Right ventricle myocardium superior (tissue), 1 donor: ENCODE data around the gene RAD54L. TPM values are rescaled to one million over a fixed set of nuclear protein-coding genes. Genes with fewer than 3 reads are reported as not detected.

Experiments used
- ATAC-seq: fragments of 200-7000 bp; cut with Tn5 transposase; one replicate; pipeline ENCODE4 v1.9.1; 2020; ENCODE audit warnings: mild to moderate bottlenecking; ENCODE audit not compliant: poor library complexity
- DNase-seq: peaks from one replicate; pipeline ENCODE4 v3.0.0-alpha.2; 2020
- intact Hi-C: fragments of 100-400 bp; cut with DNase I; formaldehyde crosslinking; loops from one replicate; pipeline ENCODE4 v1.11.2; 2022
- total RNA-seq: library from RNA; stranded (reverse); fragmentation: NEBNext Ultra II Directional; extraction: Animal tissue kit (Norgen Biotek cat#: 25700); gene quantifications from one replicate; pipeline ENCODE4 v1.2.1, GENCODE V29; 2021
- donor health status: DM: no; HTN: yes; CAD: no; lungs with severe emphysema.

Gene RAD54L
- total RNA-seq, 1 donor from 2014 or later = 0.48 TPM

- ATAC-seq = no peak
- no peak for DNase-seq
- intact Hi-C loops = no loop called here
Measured at GRCh38 chr1:46278807-46279206, 31.2 kb downstream of the RAD54L start.

DNA sequence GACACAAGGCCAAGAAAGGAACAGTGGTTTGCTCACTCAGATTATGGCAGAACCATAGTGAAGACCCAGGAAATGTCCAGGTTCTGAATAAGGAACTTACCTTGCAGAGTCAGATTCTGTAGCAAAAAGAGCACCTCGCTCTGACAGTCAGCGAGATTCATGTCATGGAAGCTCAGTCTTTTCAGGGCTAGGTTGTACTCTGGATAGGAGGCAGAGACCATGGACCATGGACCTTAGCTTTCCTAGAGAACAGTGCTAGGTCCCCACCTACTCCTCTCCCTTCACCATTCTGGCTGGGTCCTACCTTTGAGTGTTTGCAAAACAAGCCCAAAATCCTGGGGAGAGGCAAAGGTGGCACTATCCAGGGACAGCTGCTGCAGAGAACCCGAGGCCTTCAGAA, 32.5 kb downstream of the RAD54L start:
- intact Hi-C loops = no loop called here
- no peak for ATAC-seq
- no peak for DNase-seq

- DNase-seq = no peak
- no peak for ATAC-seq
Measured at GRCh38 chr1:46281021-46281420, 33.5 kb downstream of the RAD54L start.

DNA sequence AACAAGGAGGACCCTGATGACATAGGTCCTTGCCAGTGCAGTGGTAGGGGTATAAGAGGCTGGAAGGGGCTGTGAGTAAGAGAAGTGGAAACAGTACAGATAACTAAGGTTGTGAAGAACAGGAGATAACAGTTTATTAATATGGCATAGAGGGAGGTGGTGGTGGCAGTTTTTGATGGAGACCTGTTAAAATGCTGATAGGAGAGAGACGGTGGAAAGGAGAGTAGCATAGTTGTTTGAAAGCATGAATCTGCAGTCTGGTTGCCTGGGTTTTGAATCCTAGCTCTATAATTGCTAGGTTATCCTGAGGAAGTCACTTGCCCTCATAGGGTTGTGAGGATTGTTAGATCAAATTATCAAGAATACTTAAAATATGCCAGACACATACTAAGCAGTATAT, 36.5 kb downstream of the RAD54L start:
- ATAC-seq (no peak), DNase-seq (no peak)
- intact Hi-C loops = no loop called here

More at GRCh38 chr1:46281021-46281420, 33.5 kb downstream of the RAD54L start:
- intact Hi-C loops = no loop called here

DNA sequence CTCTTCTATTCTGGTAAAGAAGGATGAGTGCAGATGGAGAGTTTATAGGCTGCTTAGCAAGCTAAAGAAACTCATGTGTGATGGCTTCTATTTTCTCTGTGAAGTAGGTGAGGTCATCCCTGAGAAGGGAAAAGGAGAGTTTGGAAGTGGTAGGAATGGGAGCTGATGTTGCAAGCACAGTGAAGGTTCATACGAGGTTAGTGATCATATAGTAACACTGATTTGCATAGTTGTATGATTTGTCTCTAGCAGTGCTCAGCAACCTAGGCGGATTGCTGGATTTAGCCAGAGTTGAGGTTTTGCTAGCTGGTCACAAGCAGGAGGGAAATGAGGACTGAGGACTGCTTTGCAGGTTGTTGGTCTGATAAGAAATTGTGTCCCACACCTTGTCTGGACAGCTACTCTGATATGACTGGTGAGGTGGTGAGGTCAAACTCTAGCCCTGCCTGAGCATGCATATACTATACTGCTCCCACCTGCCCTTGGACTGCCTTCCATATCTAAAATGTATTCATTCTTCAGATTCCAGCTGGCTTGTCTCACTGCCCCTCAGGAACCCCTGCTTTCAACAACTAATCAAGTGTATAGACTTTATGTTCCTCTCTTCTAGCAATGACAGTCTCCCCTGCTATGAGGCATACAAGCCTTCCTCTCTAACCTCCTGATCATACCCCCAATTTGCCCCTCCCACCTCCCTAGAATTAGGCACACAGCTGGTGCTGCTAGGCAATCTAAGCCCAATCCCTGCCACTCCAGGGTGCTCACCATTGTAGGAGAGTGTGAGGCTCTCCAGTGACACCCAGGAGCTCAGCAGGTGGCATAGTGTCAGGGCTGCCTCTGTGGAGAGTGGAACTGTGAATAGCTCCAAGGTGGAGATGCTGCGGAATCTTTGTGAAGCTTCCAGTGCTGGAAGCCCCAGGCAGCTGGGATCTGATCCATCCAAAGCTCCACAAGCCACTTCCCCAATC, 37.3 kb downstream of the RAD54L start:
- DNase-seq = no peak
- intact Hi-C loops = no loop called here
- ATAC-seq = no peak

DNA sequence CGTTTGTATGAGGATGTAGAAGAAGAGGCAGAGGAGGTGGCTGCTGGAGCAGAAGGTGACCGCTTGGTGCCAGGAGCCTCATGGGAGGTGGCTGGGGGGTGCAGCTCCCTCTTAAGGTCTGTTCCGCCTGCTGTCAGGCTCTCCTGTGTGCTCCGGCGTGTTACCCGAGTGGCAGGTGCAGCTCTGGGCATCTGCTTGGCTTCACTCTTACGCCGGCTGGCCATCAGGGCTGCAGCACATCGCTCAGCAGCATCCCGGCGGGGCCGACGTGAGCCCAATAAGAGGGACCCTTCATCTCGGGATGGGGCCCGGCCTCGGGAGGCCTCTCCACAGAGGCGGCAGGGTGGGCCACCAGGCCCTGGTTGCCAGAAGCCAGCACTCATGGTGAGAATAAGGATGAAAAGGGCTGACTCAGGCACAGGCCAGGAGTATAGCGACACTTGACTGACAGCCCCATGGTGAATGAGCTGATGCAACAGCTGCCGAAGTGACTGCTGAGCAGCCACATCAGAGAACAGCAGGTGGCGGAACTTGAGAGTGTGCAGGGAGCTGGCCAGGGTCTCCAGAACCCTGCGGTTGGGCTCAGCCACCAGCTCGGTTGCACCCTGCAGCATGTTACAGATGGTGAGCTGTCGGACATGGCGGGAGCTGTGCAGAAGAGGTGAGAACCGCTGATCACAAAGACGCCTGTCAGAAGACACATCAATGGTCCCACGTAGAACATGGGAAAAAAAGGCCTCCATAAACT, 38.3 kb downstream of the RAD54L start:
- ATAC-seq (no peak), DNase-seq (no peak)
- intact Hi-C loops = no loop called here

- intact Hi-C loops = no loop called here
- ATAC-seq = no peak
- DNase-seq = no peak
Measured at GRCh38 chr1:46288485-46289133, 41.0 kb downstream of the RAD54L start.

DNA sequence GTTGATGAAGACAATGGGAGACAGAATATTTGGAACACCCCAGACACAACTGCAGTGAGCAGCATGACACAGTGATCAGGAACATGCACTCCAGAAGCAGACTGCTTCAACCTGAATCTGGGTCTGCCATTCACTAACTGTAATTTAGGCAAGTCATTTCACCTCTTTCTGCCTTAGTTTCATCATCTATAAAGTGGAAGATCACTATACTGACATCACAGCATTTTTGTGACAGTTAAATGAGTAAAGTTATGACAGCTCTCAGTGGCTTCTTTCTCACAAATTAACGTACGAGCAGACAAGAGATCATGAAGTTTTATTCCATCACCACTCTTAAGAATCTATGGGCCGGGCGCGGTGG, 41.6 kb downstream of the RAD54L start:
- ATAC-seq (no peak), DNase-seq (no peak)
- intact Hi-C loops = no loop called here

- DNase-seq (no peak), ATAC-seq (no peak)
- intact Hi-C loops = no loop called here
Measured at GRCh38 chr1:46289976-46290375, 42.4 kb downstream of the RAD54L start.

- ATAC-seq = no peak
Measured at GRCh38 chr1:46295306-46295705, 47.7 kb downstream of the RAD54L start.

GRCh38 chr1:46298387-46298786, 50.8 kb downstream of the RAD54L start:
- no peak for ATAC-seq
- intact Hi-C loops = no loop called here
- DNase-seq = no peak

More at GRCh38 chr1:46295306-46295705, 47.7 kb downstream of the RAD54L start:
- DNase-seq = no peak
- intact Hi-C loops = no loop called here

DNA sequence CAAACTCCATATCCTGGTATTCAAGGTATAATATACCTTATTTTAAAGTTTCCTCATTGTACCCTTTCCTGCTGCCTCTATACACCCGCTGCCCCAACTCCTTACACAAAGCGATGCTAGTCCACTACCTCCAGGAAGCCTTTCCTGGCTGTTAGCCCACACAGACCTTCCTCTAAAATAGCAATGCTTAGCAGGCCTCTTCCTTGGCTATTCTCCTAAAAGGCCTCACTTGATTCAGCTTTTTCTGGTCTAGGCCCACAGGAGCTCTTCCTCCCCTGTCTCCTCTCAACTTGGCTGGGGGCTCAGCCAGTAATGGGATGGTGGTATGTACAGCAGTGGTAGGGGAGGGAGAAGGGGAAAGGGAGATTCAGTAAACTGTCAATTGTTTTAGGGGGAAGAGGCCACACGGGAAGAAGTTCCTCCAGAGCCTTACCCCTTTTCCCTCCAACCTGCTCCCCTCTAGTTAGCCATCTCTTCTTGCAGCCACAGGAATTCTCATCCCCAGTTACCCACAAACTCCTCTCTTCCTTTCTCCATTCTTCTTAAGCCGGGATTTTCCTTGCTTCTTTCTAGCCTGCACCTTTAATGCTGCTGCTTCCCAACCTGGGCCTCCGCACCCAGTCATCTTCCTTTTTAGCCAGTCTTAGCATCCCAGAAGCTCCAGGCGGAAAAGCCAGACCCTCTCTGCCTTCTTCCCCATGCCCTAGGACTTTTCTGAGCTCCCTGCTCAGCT, 53.3 kb downstream of the RAD54L start:
- ATAC-seq (no peak), DNase-seq (no peak)
- intact Hi-C loops = loop anchor here (5.0 kb wide), 1 partner anchor 41 kb away; the partner anchor contains the start of gene NSUN4

GRCh38 chr1:46301406-46301807, 53.8 kb downstream of the RAD54L start:
- ATAC-seq (no peak), DNase-seq (no peak)
- intact Hi-C loops = loop anchor here (5.0 kb wide), 1 partner anchor 41 kb away; the partner anchor contains the start of gene NSUN4

DNA sequence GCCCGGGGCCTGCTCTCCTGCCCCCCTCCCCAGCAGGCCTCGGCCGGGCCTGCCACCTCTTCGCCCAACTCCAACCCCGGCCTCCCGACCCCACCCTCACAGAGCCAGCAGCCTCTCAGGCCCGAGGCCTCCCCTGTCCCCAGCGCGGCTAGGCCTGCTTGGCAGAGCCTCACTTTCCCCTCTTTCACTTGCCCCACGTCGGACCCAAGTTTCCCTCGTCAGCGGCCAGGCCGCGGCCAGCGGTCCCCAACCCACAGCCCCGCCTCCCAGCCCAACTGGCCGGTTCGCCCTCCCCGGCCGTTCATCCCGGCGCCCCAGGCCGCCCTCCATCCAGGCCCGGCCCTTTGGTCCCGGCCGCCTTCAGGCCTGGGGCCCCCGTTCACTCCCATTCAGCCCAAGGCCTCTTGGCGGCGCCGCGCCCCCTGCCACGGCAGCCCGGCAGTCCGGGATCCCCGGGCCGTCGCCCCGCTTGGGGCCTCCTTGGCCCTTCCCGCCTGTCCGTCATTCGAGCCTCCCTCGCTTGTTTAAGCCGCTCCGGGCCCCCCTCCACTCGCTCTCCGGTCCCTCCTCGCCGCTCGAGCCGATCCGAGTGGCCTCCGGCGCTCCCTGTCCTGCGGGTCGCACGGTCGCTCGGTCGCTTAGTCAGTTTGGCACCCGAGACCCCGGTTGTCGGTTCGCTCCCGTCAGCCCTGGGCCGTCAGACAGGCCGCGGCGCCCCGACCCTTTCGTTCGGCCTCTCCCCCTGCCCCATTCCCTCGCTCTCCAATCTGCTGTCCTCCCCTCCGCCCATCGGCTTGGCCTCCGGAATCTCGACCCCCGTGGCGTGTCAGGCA, 54.5 kb downstream of the RAD54L start:
- peak; percentile 59 for DNase-seq
- intact Hi-C loops = loop anchor here (5.0 kb wide), 1 partner anchor 40 kb away; the partner anchor contains the start of gene NSUN4
- peak; percentile 28 for ATAC-seq

GRCh38 chr1:46302641-46303037, 55.1 kb downstream of the RAD54L start:
- no peak for DNase-seq
- intact Hi-C loops = loop anchor here (5.0 kb wide), 1 partner anchor 40 kb away; the partner anchor contains the start of gene NSUN4
- peak; percentile 36 for ATAC-seq

DNA sequence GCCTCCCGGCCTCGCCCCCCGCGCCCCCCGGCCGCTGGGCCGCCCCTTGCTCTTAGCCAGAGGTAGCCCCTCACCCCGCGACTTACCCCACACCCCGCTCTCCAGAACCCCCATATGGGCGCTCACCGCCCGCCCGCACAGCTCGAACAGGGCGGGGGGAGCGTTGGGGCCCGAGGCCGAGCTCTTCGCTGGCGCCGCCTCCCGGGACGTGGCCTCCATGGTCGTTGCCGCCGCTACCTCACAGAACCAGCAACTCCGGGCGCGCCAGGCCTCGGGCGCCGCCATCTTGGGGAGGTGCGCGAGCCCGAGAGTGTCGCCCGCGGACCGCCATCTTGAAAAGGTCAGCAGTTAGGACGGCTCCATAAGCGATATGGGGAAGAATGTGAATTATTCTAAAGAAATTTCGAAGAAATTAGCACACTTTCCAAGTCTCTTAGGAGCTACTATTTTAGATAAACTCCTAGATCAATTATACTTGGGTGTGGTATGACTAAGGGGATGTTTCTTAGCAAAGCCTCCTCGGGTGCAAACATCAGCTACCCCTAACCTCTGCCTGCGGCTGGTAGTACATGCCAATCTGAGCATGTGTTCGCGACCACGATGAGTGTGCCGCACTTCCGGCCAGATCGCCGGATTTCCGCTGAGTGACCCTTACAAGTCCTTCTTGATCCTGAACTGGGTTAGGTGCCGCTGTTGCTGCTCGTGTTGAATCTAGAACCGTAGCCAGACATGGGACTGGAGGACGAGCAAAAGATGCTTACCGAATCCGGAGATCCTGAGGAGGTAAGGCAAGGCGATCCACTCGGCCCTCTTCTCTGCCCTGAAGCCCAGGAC, 55.7 kb downstream of the RAD54L start, which contains the start of the genes LRRC41 and UQCRH:
Gene LRRC41 (minus strand): TSS at position 579 of the 834 bp plus-strand sequence. CDS start 294 bp downstream, at position 285.
Gene UQCRH (plus strand): TSS at position 661 of the 834 bp plus-strand sequence. CDS start 69 bp downstream, at position 730.
- peak; percentile 93 for ATAC-seq
- peak; percentile 97 for DNase-seq
- intact Hi-C loops = loop anchor here (5.0 kb wide), 1 partner anchor 39 kb away; the partner anchor contains the start of gene NSUN4
